SK-N-SH treated with all-trans-retinoic acid at 6 μM for 48 hours (cell line): ENCODE measurements around the gene RPL39L.

ENCODE experiments used
- ATAC-seq: fragments of 200-7000 bp; cut with Tn5 transposase; 3 replicates; pipeline ENCODE4 v1.9.1; 2020; ENCODE audit warnings: mild to moderate bottlenecking, moderate library complexity
- ARNTL ChIP-seq: fragments of 450-650 bp; formaldehyde crosslinking; IDR thresholded peaks from 2 replicates; pipeline ENCODE4 v1.5.0; 2020; ENCODE audit warnings: low read depth, mild to moderate bottlenecking, moderate library complexity, borderline replicate concordance
- BACH2 ChIP-seq: fragments of 250-450 bp; sonication (Bioruptor Pico); IDR thresholded peaks from 2 replicates; pipeline ENCODE4 v1.9.0; 2021; ENCODE audit warnings: mild to moderate bottlenecking, borderline replicate concordance
- CREB5 ChIP-seq: fragments of 250-450 bp; sonication (Bioruptor Pico); IDR thresholded peaks from 2 replicates; pipeline ENCODE4 v1.5.1; 2020; ENCODE audit warnings: low read depth, mild to moderate bottlenecking, moderate library complexity
- CSDC2 ChIP-seq: fragments of 250-450 bp; sonication (Bioruptor Pico); IDR thresholded peaks from 2 replicates; pipeline ENCODE4 v1.5.0; 2020; ENCODE audit warnings: mild to moderate bottlenecking, moderate library complexity
- CSRNP3 ChIP-seq: fragments of 250-450 bp; sonication (Bioruptor Pico); IDR thresholded peaks from 2 replicates; pipeline ENCODE4 v1.5.1; 2021; ENCODE audit warnings: mild to moderate bottlenecking, moderate library complexity
- ESRRG ChIP-seq: fragments of 250-450 bp; sonication (Bioruptor Pico); IDR thresholded peaks from 2 replicates; pipeline ENCODE4 v1.6.1; 2021; ENCODE audit warnings: mild to moderate bottlenecking
- GLIS3 ChIP-seq: fragments of 250-450 bp; sonication (Bioruptor Pico); IDR thresholded peaks from 2 replicates; pipeline ENCODE4 v1.5.0; 2020; ENCODE audit warnings: mild to moderate bottlenecking, moderate library complexity
- ISL1 ChIP-seq: fragments of 250-450 bp; sonication (Bioruptor Pico); IDR thresholded peaks from 2 replicates; pipeline ENCODE4 v2.1.2; 2022; ENCODE audit warnings: mild to moderate bottlenecking, moderate library complexity
- OSR1 ChIP-seq: fragments of 250-450 bp; sonication (Bioruptor Pico); IDR thresholded peaks from 2 replicates; pipeline ENCODE4 v1.8.0; 2022; ENCODE audit warnings: moderate library complexity, mild to moderate bottlenecking, inconsistent platforms
- PATZ1 ChIP-seq: fragments of 250-450 bp; sonication (Bioruptor Pico); IDR thresholded peaks from 2 replicates; pipeline ENCODE4 v1.8.0; 2020; ENCODE audit warnings: mild to moderate bottlenecking, moderate library complexity, borderline replicate concordance
- PPARA ChIP-seq: fragments of 250-450 bp; sonication (Bioruptor Pico); IDR thresholded peaks from 2 replicates; pipeline ENCODE4 v1.5.0; 2020; ENCODE audit warnings: mild to moderate bottlenecking, borderline replicate concordance
- RARB ChIP-seq: fragments of 250-450 bp; sonication (Bioruptor Pico); IDR thresholded peaks from 2 replicates; pipeline ENCODE4 v1.8.0; 2021; ENCODE audit warnings: mild to moderate bottlenecking, moderate library complexity
- SNAI2 ChIP-seq: fragments of 250-450 bp; sonication (Bioruptor Pico); IDR thresholded peaks from 2 replicates; pipeline ENCODE4 v1.5.0; 2020; ENCODE audit warnings: mild to moderate bottlenecking, moderate library complexity
- TCF4 ChIP-seq: fragments of 250-450 bp; sonication (Bioruptor Pico); IDR thresholded peaks from 2 replicates; pipeline ENCODE4 v1.8.0; 2021; ENCODE audit warnings: mild to moderate bottlenecking, moderate library complexity, borderline replicate concordance
- TOX ChIP-seq: fragments of 250-450 bp; sonication (Bioruptor Pico); IDR thresholded peaks from 2 replicates; pipeline ENCODE4 v1.8.0; 2021; ENCODE audit warnings: mild to moderate bottlenecking, moderate library complexity, borderline replicate concordance
- TSHZ2 ChIP-seq: fragments of 250-450 bp; sonication (Bioruptor Pico); IDR thresholded peaks from 2 replicates; pipeline ENCODE4 v1.5.0; 2020; ENCODE audit warnings: mild to moderate bottlenecking, moderate library complexity
- ZC3H10 ChIP-seq: fragments of 250-450 bp; sonication (Bioruptor Pico); IDR thresholded peaks from 2 replicates; pipeline ENCODE4 v1.5.1; 2021; ENCODE audit warnings: mild to moderate bottlenecking, moderate library complexity
- ZFP3 ChIP-seq: fragments of 250-450 bp; sonication (Bioruptor Pico); IDR thresholded peaks from 2 replicates; pipeline ENCODE4 v1.5.0; 2020; ENCODE audit warnings: mild to moderate bottlenecking, moderate library complexity
- ZNF565 ChIP-seq: fragments of 450-650 bp; formaldehyde crosslinking; conservative IDR thresholded peaks from 2 replicates; pipeline ENCODE4 v1.5.0; 2020; ENCODE audit warnings: low read depth, mild to moderate bottlenecking, moderate library complexity
- ZNF70 ChIP-seq: fragments of 450-650 bp; formaldehyde crosslinking; IDR thresholded peaks from 2 replicates; pipeline ENCODE4 v1.5.0; 2020; ENCODE audit warnings: mild to moderate bottlenecking, moderate library complexity
- ZNF8 ChIP-seq: fragments of 450-650 bp; formaldehyde crosslinking; IDR thresholded peaks from 2 replicates; pipeline ENCODE4 v1.5.0; 2020; ENCODE audit warnings: mild to moderate bottlenecking, moderate library complexity

The RPL39L gene

GRCh38 chr3:187073581-187074098 is 65.7 kb downstream of the RPL39L start:
- ATAC-seq: no peak
- no peak for TF ChIP-seq ZNF565
- TF ChIP-seq ZNF8 (CRISPR knock-in tag): no peak
- no peak for TF ChIP-seq RARB
- no peak for TF ChIP-seq CSDC2 (CRISPR knock-in tag)
- no peak for TF ChIP-seq BACH2 (CRISPR knock-in tag)
- TF ChIP-seq TSHZ2 (CRISPR knock-in tag): no peak
- TF ChIP-seq ZFP3 (CRISPR knock-in tag): no peak
- TF ChIP-seq ISL1 (CRISPR knock-in tag): no peak
- TF ChIP-seq ARNTL: no peak
- no peak for TF ChIP-seq ZNF70 (CRISPR knock-in tag)
- TF ChIP-seq ESRRG: no peak
- no peak for TF ChIP-seq CSRNP3 (CRISPR knock-in tag)
- no peak for TF ChIP-seq TOX (CRISPR knock-in tag)
- no peak for TF ChIP-seq CREB5 (CRISPR knock-in tag)
- no peak for TF ChIP-seq SNAI2
- no peak for TF ChIP-seq ZC3H10 (CRISPR knock-in tag)
- TF ChIP-seq TCF4 (CRISPR knock-in tag): no peak
- no peak for TF ChIP-seq GLIS3
- TF ChIP-seq PPARA (CRISPR knock-in tag): no peak
- TF ChIP-seq, all 23 proteins: peak for 0

GRCh38 chr3:187072511-187072910 is 66.8 kb downstream of the RPL39L start:
- no peak for TF ChIP-seq TOX (CRISPR knock-in tag)
- no peak for TF ChIP-seq ARNTL
- no peak for TF ChIP-seq TSHZ2 (CRISPR knock-in tag)
- TF ChIP-seq BACH2 (CRISPR knock-in tag): no peak
- no peak for TF ChIP-seq OSR1 (CRISPR knock-in tag)
- no peak for ATAC-seq

- no peak for ATAC-seq
- TF ChIP-seq PPARA (CRISPR knock-in tag) (no peak), SNAI2 (no peak), ZFP3 (CRISPR knock-in tag) (no peak), GLIS3 (no peak), PATZ1 (CRISPR knock-in tag) (no peak), ZC3H10 (CRISPR knock-in tag) (no peak)
Observed at GRCh38 chr3:187072102-187072501, 67.2 kb downstream of the RPL39L start.
